Activated CD4-positive, alpha-beta T cell treated with anti-CD3 and anti-CD28 coated beads, Interleukin-2, amount 10 ng/mL, durations not matched to agents 7 days and 5 days (primary cell): ENCODE measurements around the gene SMARCAL1. TPM values are rescaled to one million over a fixed set of nuclear protein-coding genes. Genes with fewer than 3 reads are reported as not detected.

Experiments
- CTCF ChIA-PET: fragments of 350-600 bp; sonication (Branson Sonifier 250); formaldehyde crosslinking; loops from one replicate; lab custom pipeline; 2021; ENCODE audit warnings: antibody characterized with exemption; lab: Charles Lee
- POLR2A ChIA-PET: fragments of 350-600 bp; sonication (Branson Sonifier 250); formaldehyde crosslinking; loops from one replicate; lab custom pipeline; 2021; ENCODE audit warnings: antibody characterized with exemption; lab: Charles Lee
- DNase-seq: peaks from one replicate; pipeline ENCODE4 v3.0.0-alpha.2; 2020
- H3K27ac Mint-ChIP-seq: one replicate; pipeline ENCODE4 v1.8.0; 2021; ENCODE audit warnings: mild to moderate bottlenecking, moderate library complexity, mixed read lengths
- H3K27me3 Mint-ChIP-seq: one replicate; pipeline ENCODE4 v1.8.0; 2021; ENCODE audit warnings: mixed read lengths
- H3K36me3 Mint-ChIP-seq: one replicate; pipeline ENCODE4 v1.8.0; 2021; ENCODE audit warnings: low read depth, mixed read lengths
- H3K4me1 Mint-ChIP-seq: one replicate; pipeline ENCODE4 v1.8.0; 2021; ENCODE audit warnings: mixed read lengths
- H3K4me3 Mint-ChIP-seq: one replicate; pipeline ENCODE4 v1.8.0; 2021; ENCODE audit warnings: mild to moderate bottlenecking, moderate library complexity, mixed read lengths
- H3K9me3 Mint-ChIP-seq: one replicate; pipeline ENCODE4 v1.8.0; 2021; ENCODE audit warnings: mixed read lengths
- total RNA-seq, 2 experiments: library from RNA; stranded (reverse); gene quantifications; one replicate each; pipeline ENCODE4 v1.2.3, GENCODE V29; 2021

The SMARCAL1 gene
- total RNA-seq, 2 experiments from 2014 or later = 27.5 to 28.7 TPM

DNA sequence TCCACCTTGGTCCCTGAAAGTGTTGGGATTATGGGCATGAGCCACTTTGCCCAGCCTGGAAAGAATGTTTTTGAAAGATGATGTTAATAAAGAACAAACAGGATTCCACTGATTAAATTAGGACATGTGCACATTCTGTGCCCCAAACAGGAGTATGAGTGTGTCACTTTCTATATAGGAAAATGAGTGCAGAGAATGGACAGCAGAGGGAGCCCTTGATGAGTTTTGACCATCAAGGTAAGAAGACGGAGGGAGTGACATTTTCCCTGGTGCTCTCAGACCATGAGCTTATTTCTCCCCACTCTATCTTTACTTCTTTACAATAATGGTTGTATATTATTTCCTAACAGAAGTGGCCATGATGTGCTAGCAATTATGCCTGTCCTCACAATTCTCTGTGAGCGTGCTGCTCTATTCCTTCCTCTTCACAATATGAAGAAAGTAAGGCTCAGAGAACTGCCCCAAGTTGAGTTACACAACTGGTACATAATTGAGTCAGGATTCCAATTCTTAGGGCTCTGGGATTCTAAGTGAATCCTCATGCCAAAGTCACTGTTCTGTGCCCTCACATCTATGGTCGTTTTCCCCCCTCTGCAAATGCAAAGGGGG lies 107.0 kb downstream of the SMARCAL1 start:
- Mint-ChIP-seq H3K4me3 (no peak overlapping the region), H3K4me1 (no peaks in the 10 kb centered on the region), H3K27ac (no peak overlapping the region), H3K36me3 (no peaks in the 10 kb centered on the region), H3K9me3 (no peaks in the 10 kb centered on the region), H3K27me3 (no peaks in the 10 kb centered on the region)
- CTCF ChIA-PET = interaction anchor here (0.5 to 7.7 kb wide), 5 partner anchors 9 to 145 kb away, joined by 3 to 60 read pairs (median 3); no protein-coding TSS in a partner anchor
- POLR2A ChIA-PET = no interaction called here
- DNase-seq = peak; percentile 76

DNA sequence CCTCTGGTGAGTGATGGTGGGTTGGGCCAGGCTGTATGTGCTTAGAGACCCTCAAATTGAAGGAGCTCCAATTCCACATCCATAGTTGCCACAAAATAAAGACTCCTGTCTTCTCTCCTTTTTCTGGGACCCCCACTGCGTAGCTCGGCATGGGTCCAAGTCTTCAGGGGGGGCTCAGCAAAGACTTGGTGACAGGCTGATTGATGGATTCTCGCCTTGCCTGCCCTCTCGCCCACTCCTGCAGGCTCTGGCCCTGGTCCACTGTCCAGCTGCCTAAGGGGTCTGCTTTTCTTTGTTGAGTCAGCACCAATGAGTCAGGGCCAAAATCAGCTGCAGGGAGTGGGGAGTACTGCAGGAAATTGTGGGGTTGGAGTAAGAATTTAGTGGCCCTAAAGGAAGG lies 107.8 kb downstream of the SMARCAL1 start:
- Mint-ChIP-seq H3K27me3 (no peaks in the 10 kb centered on the region), H3K36me3 (no peaks in the 10 kb centered on the region), H3K4me1 (no peaks in the 10 kb centered on the region), H3K4me3 (no peak overlapping the region), H3K9me3 (no peaks in the 10 kb centered on the region), H3K27ac (no peak overlapping the region)
- DNase-seq = no peak
- ChIA-PET CTCF (interaction anchor here (0.7 to 7.7 kb wide), 4 partner anchors 46 to 144 kb away, joined by 3 to 60 read pairs (median 3); no protein-coding TSS in a partner anchor), POLR2A (no interaction called here)

DNA sequence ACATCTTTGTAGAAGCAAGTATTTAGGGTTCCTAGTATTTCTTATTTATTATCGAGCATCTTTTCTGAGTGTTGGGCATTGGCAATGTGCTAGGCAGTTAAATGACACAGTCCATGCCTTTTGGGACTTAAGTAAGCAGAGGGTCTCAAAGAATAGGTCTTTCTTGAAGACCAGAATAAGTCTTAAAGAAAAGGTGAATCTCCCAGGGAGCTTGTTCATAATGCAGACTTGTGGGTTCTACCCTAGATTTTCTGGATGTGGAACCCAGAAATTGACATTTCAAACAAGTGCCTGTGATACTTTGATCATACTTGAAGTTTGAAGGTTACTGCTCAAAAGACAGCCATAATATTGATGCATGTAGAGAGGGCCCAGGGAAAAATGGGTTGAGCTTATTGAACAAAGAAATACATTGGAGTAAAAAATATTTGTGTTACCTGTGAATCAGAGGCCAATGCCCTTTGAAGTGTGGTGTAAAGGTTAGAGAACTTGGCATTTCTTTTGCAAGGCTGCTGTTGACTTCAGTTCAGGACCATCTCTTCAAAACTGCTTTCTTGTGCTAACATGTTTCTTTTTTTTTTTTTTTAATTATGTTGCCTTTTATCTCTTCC lies 110.7 kb downstream of the SMARCAL1 start:
- H3K4me3 Mint-ChIP-seq = no peak overlapping the region
- H3K4me1 Mint-ChIP-seq = no peaks in the 10 kb centered on the region
- no peaks in the 10 kb centered on the region for H3K36me3 Mint-ChIP-seq
- no peak overlapping the region for H3K27ac Mint-ChIP-seq
- CTCF ChIA-PET = no interaction called here
- DNase-seq = no peak
- POLR2A ChIA-PET = no interaction called here
- H3K9me3 Mint-ChIP-seq = no peaks in the 10 kb centered on the region
- H3K27me3 Mint-ChIP-seq = no peaks in the 10 kb centered on the region

DNA sequence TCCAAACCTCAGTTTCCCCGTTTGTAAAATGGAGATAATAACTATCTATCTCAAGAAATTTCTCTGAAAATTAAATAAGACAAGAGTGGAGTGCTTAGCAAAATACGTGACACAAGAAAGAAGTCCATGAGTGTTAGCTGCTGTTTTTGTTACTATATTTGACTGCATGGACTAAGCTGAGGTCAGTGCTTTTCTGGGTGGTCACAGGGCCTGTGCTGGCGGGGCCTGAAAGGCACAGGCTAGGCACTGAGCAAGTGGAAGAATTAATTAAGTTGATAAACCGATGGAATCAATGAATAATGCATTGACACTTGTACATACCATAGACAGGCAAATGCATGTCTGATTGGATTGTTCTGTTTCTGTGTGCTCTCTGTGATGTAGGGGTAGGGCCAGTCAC lies 113.7 kb downstream of the SMARCAL1 start:
- Mint-ChIP-seq H3K4me3 (no peak overlapping the region), H3K27me3 (no peaks in the 10 kb centered on the region), H3K4me1 (no peaks in the 10 kb centered on the region), H3K9me3 (no peaks in the 10 kb centered on the region), H3K36me3 (no peaks in the 10 kb centered on the region), H3K27ac (no peak overlapping the region)
- POLR2A ChIA-PET = no interaction called here
- CTCF ChIA-PET = interaction anchor here (1.1 to 1.8 kb wide), 2 partner anchors 135 to 141 kb away, joined by 4 read pairs; no protein-coding TSS in a partner anchor
- no peak for DNase-seq

DNA sequence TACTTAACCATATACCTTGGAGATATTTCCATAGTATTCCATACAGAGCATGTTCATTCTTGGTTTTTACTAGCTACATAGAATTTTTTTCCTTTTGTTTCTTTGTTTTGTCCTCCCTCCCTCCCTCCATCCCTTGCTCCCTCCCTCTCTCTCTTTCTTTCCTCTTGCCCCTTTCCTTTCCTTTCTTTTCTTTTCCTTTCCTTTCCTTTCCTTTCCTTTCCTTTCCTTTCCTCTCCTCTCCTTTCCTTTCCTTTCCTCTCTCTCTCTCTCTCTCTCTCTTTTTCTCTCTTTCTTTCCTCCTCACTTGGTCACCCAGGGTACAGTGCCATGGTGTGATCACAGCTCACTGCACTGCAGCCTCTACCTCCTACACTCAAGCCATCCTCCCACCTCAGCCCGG lies 114.7 kb downstream of the SMARCAL1 start:
- no peaks in the 10 kb centered on the region for H3K36me3 Mint-ChIP-seq
- no peaks in the 10 kb centered on the region for H3K4me1 Mint-ChIP-seq
- H3K9me3 Mint-ChIP-seq = no peaks in the 10 kb centered on the region
- ChIA-PET POLR2A (interaction anchor here (0.6 kb wide), 1 partner anchor 66 kb away, joined by 4 read pairs; no protein-coding TSS in a partner anchor), CTCF (interaction anchor here (0.6 to 1.8 kb wide), 2 partner anchors 140 to 461 kb away, joined by 4 read pairs; no protein-coding TSS in a partner anchor)
- H3K27ac Mint-ChIP-seq = peak overlapping the region; percentile 46
- no peak overlapping the region for H3K4me3 Mint-ChIP-seq
- DNase-seq = no peak
- no peaks in the 10 kb centered on the region for H3K27me3 Mint-ChIP-seq

DNA sequence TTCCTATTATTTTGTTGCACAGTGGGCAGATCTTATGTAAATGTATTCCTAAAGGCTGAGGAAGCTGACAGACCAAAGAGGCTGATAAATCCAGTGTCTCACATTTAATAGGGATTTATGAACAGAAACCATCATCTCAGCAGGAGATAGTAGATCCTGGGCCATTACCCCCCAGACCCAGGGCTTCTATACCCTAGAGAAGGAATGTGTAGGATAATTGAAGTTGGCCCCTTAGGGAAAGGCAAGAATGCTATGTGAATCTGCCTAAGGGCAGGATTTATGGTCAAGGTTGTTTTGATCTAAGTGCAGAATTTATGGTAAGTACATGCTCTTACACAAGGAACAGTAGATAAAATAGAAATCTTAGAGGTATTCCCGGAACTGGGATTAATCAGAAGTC lies 115.3 kb downstream of the SMARCAL1 start:
- ChIA-PET CTCF (interaction anchor here (0.6 kb wide), 1 partner anchor 462 kb away, joined by 4 read pairs; no protein-coding TSS in a partner anchor), POLR2A (no interaction called here)

DNA sequence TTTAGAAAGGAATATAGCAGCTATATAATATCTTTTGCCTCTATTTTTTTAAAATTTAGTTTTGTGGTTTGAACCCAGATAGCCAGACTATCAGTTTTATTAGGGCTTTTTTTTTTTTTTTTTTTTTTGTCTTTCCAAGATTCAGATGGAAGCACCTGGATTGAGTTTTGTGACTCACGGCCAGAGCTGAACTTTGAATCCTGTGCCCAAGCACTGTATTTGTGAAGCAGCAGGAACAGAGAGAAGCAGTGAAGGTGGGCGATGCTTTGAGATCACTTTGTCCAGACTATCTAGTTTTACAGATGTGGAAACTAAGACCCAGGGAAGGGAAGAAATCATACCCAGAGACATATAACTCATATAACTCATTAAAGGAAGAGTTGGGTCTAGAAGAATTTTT lies 120.3 kb downstream of the SMARCAL1 start:
- CTCF ChIA-PET = no interaction called here
- Mint-ChIP-seq H3K9me3 (no peaks in the 10 kb centered on the region), H3K4me1 (peaks cover 9% of the 10 kb centered on the region), H3K4me3 (no peak overlapping the region), H3K27ac (no peak overlapping the region), H3K27me3 (no peaks in the 10 kb centered on the region), H3K36me3 (no peaks in the 10 kb centered on the region)
- no peak for DNase-seq
- POLR2A ChIA-PET = no interaction called here

More for the DNA sequence above, 115.3 kb downstream of the SMARCAL1 start:
- H3K4me3 Mint-ChIP-seq = no peak overlapping the region
- no peaks in the 10 kb centered on the region for H3K36me3 Mint-ChIP-seq
- no peak for DNase-seq
- no peaks in the 10 kb centered on the region for H3K27me3 Mint-ChIP-seq
- H3K27ac Mint-ChIP-seq = no peak overlapping the region
- no peaks in the 10 kb centered on the region for H3K4me1 Mint-ChIP-seq
- H3K9me3 Mint-ChIP-seq = no peaks in the 10 kb centered on the region

Other genes with a start within 250 kb of the SMARCAL1 start
- gene MARCHF4, start 40.0 kb upstream of the SMARCAL1 start, total RNA-seq = not detected
- 1,000 to 10,000 TPM; 2,088 to 2,348 TPM for gene RPL37A, start 86.4 kb downstream of the SMARCAL1 start, total RNA-seq
- 10 to 100 TPM; 10.3 to 10.9 TPM for gene IGFBP2, start 220.9 kb downstream of the SMARCAL1 start, total RNA-seq